H1 (cell line): ENCODE data around the gene RILP. TPM values are rescaled to one million over a fixed set of nuclear protein-coding genes. Genes with fewer than 3 reads are reported as not detected.
A peak's percentile ranks its signal among the peaks of the same experiment; 100 is the strongest.

Experiments used
- CTCF ChIA-PET: fragments of 300-600 bp; sonication (Branson Sonifier 250); formaldehyde crosslinking; loops from one replicate; lab custom pipeline; 2021; ENCODE audit not compliant: partially characterized antibody; lab: Charles Lee
- POLR2A ChIA-PET: fragments of 300-600 bp; sonication (Branson Sonifier 250); formaldehyde crosslinking; loops from one replicate; lab custom pipeline; 2021; ENCODE audit warnings: inconsistent platforms; ENCODE audit not compliant: partially characterized antibody; lab: Charles Lee
- DNase-seq, 2 experiments: peaks; one replicate each; pipeline versions ENCODE4 v3.0.0 to v3.0.0-alpha.2; 2010 to 2022; ENCODE audit warnings: low spot score in 2 of 2, low read depth in 1 of 2, mixed read lengths in 1 of 2
- FAIRE-seq: peaks from 2 replicates; lab custom pipeline; 2011; peaks lifted over from hg19 to GRCh38; lab: Jason Lieb, UNC
- H2AFZ ChIP-seq: 2 replicates; pipeline ENCODE4 v1.8.1; 2012; ENCODE audit warnings: low read length, inconsistent platforms
- H2AK5ac ChIP-seq: 2 replicates; pipeline ENCODE4 v1.6.1; 2013; ENCODE audit warnings: low read depth, low read length
- H2BK120ac ChIP-seq: replicated peaks from 2 replicates; pipeline ENCODE3; 2013; ENCODE audit warnings: low read depth, low read length, inconsistent platforms
- H2BK12ac ChIP-seq: 2 replicates; pipeline ENCODE4 v1.6.1; 2013; ENCODE audit warnings: low read depth, low read length
- H2BK15ac ChIP-seq: 2 replicates; pipeline ENCODE4 v1.6.1; 2013; ENCODE audit warnings: low read length
- H2BK20ac ChIP-seq: 2 replicates; pipeline ENCODE4 v1.6.1; 2013; ENCODE audit warnings: low read length
- H2BK5ac ChIP-seq: 2 replicates; pipeline ENCODE4 v1.6.1; 2013; ENCODE audit warnings: low read depth, low read length
- H3K14ac ChIP-seq: 2 replicates; pipeline ENCODE4 v1.6.1; 2013; ENCODE audit warnings: inconsistent platforms; ENCODE audit not compliant: insufficient read length
- H3K18ac ChIP-seq: 2 replicates; pipeline ENCODE4 v1.6.1; 2013; ENCODE audit warnings: low read length; ENCODE audit errors: extremely low read depth
- H3K23ac ChIP-seq: 2 replicates; pipeline ENCODE4 v1.6.1; 2013; ENCODE audit warnings: inconsistent platforms; ENCODE audit not compliant: insufficient read length
- H3K23me2 ChIP-seq: 2 replicates; pipeline ENCODE4 v1.6.1; 2013; ENCODE audit warnings: low read depth, low read length
- H3K27ac ChIP-seq: 2 replicates; pipeline ENCODE4 v1.6.1; 2011; ENCODE audit warnings: low read depth, low read length, inconsistent platforms
- H3K27me3 ChIP-seq, 4 experiments: replicated peaks in 1 of 4; 1 replicate in 1 of 4; 2 replicates in 3 of 4; pipeline versions ENCODE4 v1.6.1 to v1.8.1; 2011 to 2013; ENCODE audit warnings: low read length in 3 of 4, mild to moderate bottlenecking in 3 of 4, inconsistent platforms in 2 of 4, mixed read lengths in 2 of 4, moderate library complexity in 1 of 4; ENCODE audit not compliant: control insufficient read depth in 3 of 4, insufficient read depth in 3 of 4; ENCODE audit errors: extremely low read depth in 1 of 4
- H3K36me3 ChIP-seq, 4 experiments: 2 replicates each; pipeline versions ENCODE4 v1.6.1 to v1.8.1; 2011 to 2013; ENCODE audit warnings: mild to moderate bottlenecking in 4 of 4, low read length in 3 of 4, moderate library complexity in 2 of 4, control low read depth in 1 of 4, inconsistent platforms in 1 of 4; ENCODE audit not compliant: insufficient read depth in 4 of 4, control insufficient read depth in 2 of 4
- H3K4ac ChIP-seq: replicated peaks from 2 replicates; pipeline ENCODE3; 2013; ENCODE audit warnings: low read length, low read depth, mixed read lengths, inconsistent platforms; ENCODE audit not compliant: insufficient read length
- H3K4me1 ChIP-seq, 4 experiments: replicated peaks in 1 of 4; 1 replicate in 1 of 4; 2 replicates in 3 of 4; pipeline versions ENCODE4 v1.6.1 to v1.8.1; 2011 to 2013; ENCODE audit warnings: low read length in 3 of 4, inconsistent platforms in 2 of 4, mixed read lengths in 1 of 4; ENCODE audit not compliant: insufficient read depth in 4 of 4, control insufficient read depth in 3 of 4
- H3K4me2 ChIP-seq, 2 experiments: 2 replicates each; pipeline versions ENCODE4 v1.6.1 to v1.8.1; 2011 to 2013; ENCODE audit warnings: low read depth in 2 of 2, low read length in 2 of 2, control low read depth in 1 of 2, inconsistent platforms in 1 of 2, mild to moderate bottlenecking in 1 of 2; ENCODE audit not compliant: insufficient read depth in 1 of 2
- H3K4me3 ChIP-seq, 4 experiments: fragments of 200-600, 300-600 bp in 1 of 4; sonication (generic), shearing (Covaris generic), sonication (Bioruptor Twin) in 1 of 4; 2 replicates each; pipeline versions ENCODE4 v1.5.1 to v1.8.1; 2011 to 2016; ENCODE audit warnings: low read length in 4 of 4, low read depth in 3 of 4, control low read depth in 2 of 4, inconsistent platforms in 2 of 4, mild to moderate bottlenecking in 2 of 4, mixed read lengths in 1 of 4, moderate library complexity in 1 of 4; ENCODE audit not compliant: insufficient read depth in 2 of 4; ENCODE audit errors: extremely low read depth in 1 of 4
- H3K56ac ChIP-seq: replicated peaks from 2 replicates; pipeline ENCODE3; 2013; ENCODE audit warnings: low read depth, mild to moderate bottlenecking, mixed read lengths, low read length, inconsistent platforms; ENCODE audit not compliant: insufficient read length
- H3K79me1 ChIP-seq: 2 replicates; pipeline ENCODE4 v1.6.1; 2013; ENCODE audit warnings: low read depth, low read length, control low read depth
- H3K79me2 ChIP-seq, 2 experiments: 2 replicates each; pipeline versions ENCODE4 v1.6.1 to v1.8.1; 2012 to 2013; ENCODE audit warnings: low read length in 2 of 2, mild to moderate bottlenecking in 2 of 2, inconsistent platforms in 1 of 2; ENCODE audit not compliant: insufficient read depth in 2 of 2, control insufficient read depth in 1 of 2
- H3K9ac ChIP-seq, 4 experiments: replicated peaks in 1 of 4; 1 replicate in 1 of 4; 2 replicates in 3 of 4; pipeline versions ENCODE4 v1.6.1 to v1.8.1; 2011 to 2013; ENCODE audit warnings: low read depth in 3 of 4, low read length in 3 of 4, control low read depth in 2 of 4, mild to moderate bottlenecking in 2 of 4, moderate library complexity in 2 of 4, inconsistent platforms in 1 of 4; ENCODE audit errors: extremely low read depth in 1 of 4
- H3K9me3 ChIP-seq, 2 experiments: 2 replicates each; pipeline versions ENCODE4 v1.6.1 to v1.8.1; 2012 to 2013; ENCODE audit warnings: mild to moderate bottlenecking in 2 of 2, moderate library complexity in 2 of 2, control low read depth in 1 of 2, inconsistent platforms in 1 of 2, low read depth in 1 of 2, low read length in 1 of 2, mixed read lengths in 1 of 2; ENCODE audit not compliant: insufficient read depth in 2 of 2
- H4K20me1 ChIP-seq, 2 experiments: replicated peaks in 1 of 2; 2 replicates each; pipeline versions ENCODE3 to v1.8.1; 2011 to 2013; ENCODE audit warnings: inconsistent platforms in 2 of 2, low read length in 2 of 2, mild to moderate bottlenecking in 1 of 2; ENCODE audit not compliant: insufficient read depth in 2 of 2, control insufficient read depth in 1 of 2
- H4K5ac ChIP-seq: 2 replicates; pipeline ENCODE4 v1.6.1; 2013; ENCODE audit warnings: low read length, low read depth, mixed read lengths, inconsistent platforms; ENCODE audit not compliant: insufficient read length
- H4K8ac ChIP-seq: 2 replicates; pipeline ENCODE4 v1.8.0; 2013; ENCODE audit warnings: mild to moderate bottlenecking, moderate library complexity, low read length, inconsistent platforms; ENCODE audit not compliant: insufficient read depth; ENCODE audit errors: extremely low read depth
- H4K91ac ChIP-seq: replicated peaks from 2 replicates; pipeline ENCODE3; 2013; ENCODE audit warnings: low read length, mixed read lengths, inconsistent platforms; ENCODE audit not compliant: insufficient read length
- POU5F1 ChIP-seq: IDR thresholded peaks from 2 replicates; pipeline ENCODE4 v1.6.1; 2011; ENCODE audit warnings: low read depth, mild to moderate bottlenecking, low read length, moderate library complexity
- TCF12 ChIP-seq: IDR thresholded peaks from 2 replicates; pipeline ENCODE4 v1.6.1; 2011; ENCODE audit warnings: low read depth, mild to moderate bottlenecking, low read length
- YY1 ChIP-seq: IDR thresholded peaks from 2 replicates; pipeline ENCODE4 v1.6.1; 2011; ENCODE audit warnings: low read depth, mild to moderate bottlenecking, low read length
- WGBS, 2 experiments: shearing (Covaris generic) in 1 of 2; methylation state at CpG; one replicate each; pipeline versions ENCODE4 v1.1.6 to v1.1.7; 2013 to 2015; ENCODE audit warnings: low lambda C conversion rate in 2 of 2, mixed read lengths in 2 of 2, inconsistent platforms in 1 of 2, low coverage in 1 of 2, missing lambda C conversion rate in 1 of 2; ENCODE audit not compliant: insufficient replicate concordance in 2 of 2, insufficient coverage in 1 of 2, insufficient read length in 1 of 2; ENCODE audit errors: extremely low coverage in 1 of 2, missing lambda C conversion rate in 1 of 2; 5-methylcytosine and 5-hydroxymethylcytosine counted together
- polyA plus RNA-seq, 7 experiments: library from polyadenylated mRNA; depleted of rRNA in 3 of 7; stranded (reverse) in 5 of 7; unstranded in 2 of 7; fragments of >200 nt in 5 of 7; fragments of 200-250 nt in 2 of 7; gene quantifications; 1 replicate in 5 of 7; 2 replicates in 1 of 7; 4 replicates in 1 of 7; pipeline versions ENCODE4 v1.2.1 to v1.2.3, GENCODE V29; 2011 to 2013; ENCODE audit warnings: missing spikeins in 2 of 7, mixed read lengths in 2 of 7
- total RNA-seq: library from RNA; stranded (reverse); fragmentation: NEBNext Ultra II Directional; extraction: Animal tissue kit (Norgen Biotek cat#: 25700); gene quantifications from 2 replicates; pipeline ENCODE4 v1.2.1, GENCODE V29; 2021

RILP gene
- total and polyA plus RNA-seq, 2 of the 8 experiments (the other 6 are each of a cell fraction or from before 2014, with no cell fraction given) = 6.8 to 7.2 TPM

GRCh38 chr17:1621273-1621954 lies 28.3 kb downstream of the RILP start:
- no peak overlapping the region for H3K4ac ChIP-seq
- WGBS, 2 experiments = 86% methylated on average over 22 of the region's 22 CpGs; no CpG with 5 or more reads in 1 of the 2 experiments
- TF ChIP-seq POU5F1 (no peak), TCF12 (no peak), YY1 (no peak)
- ChIA-PET CTCF (interaction anchor here (1.0 to 14.5 kb wide), 4 partner anchors 9 to 88 kb away, joined by 3 to 146 read pairs (median 4); no protein-coding TSS in a partner anchor), POLR2A (interaction anchor here (1.5 to 2.5 kb wide), 2 partner anchors 48 to 87 kb away, joined by 3 to 7 read pairs; no protein-coding TSS in a partner anchor)
- H2AFZ ChIP-seq = no peak overlapping the region
- no peak overlapping the region for H3K27ac ChIP-seq
- H3K14ac ChIP-seq = no peak overlapping the region
- no peak for FAIRE-seq
- H3K9ac ChIP-seq = no peak overlapping the region; a peak in 1 of 7 replicates
- peaks cover 0 to 4% (median 0%) of the 10 kb centered on the region in 4 experiments; a peak in 3 of 7 replicates for H3K4me1 ChIP-seq
- no peak overlapping the region for H2BK20ac ChIP-seq
- H2BK15ac ChIP-seq = no peak overlapping the region
- no peak overlapping the region for H3K4me2 ChIP-seq
- H4K5ac ChIP-seq = no peak overlapping the region
- DNase-seq = no peak
- H3K27me3 ChIP-seq = no peaks in the 10 kb centered on the region
- no peak overlapping the region for H2BK5ac ChIP-seq
- H3K23ac ChIP-seq = no peak overlapping the region
- no peak overlapping the region for H3K4me3 ChIP-seq
- no peak overlapping the region for H2AK5ac ChIP-seq
- H2BK120ac ChIP-seq = no peak overlapping the region
- H4K20me1 ChIP-seq = no peaks in the 10 kb centered on the region
- no peak overlapping the region for H3K56ac ChIP-seq
- H3K79me2 ChIP-seq = no peaks in the 10 kb centered on the region
- H3K36me3 ChIP-seq = no peaks in the 10 kb centered on the region
- H4K8ac ChIP-seq = peak overlapping the region; percentile 80; the same call in 1 of the 2 replicates
- H2BK12ac ChIP-seq = no peak overlapping the region
- H3K18ac ChIP-seq = no peak overlapping the region
- no peak overlapping the region for H4K91ac ChIP-seq
- no peaks in the 10 kb centered on the region for H3K23me2 ChIP-seq
- H3K79me1 ChIP-seq = no peaks in the 10 kb centered on the region; the same call in 1 of the 2 replicates
- H3K9me3 ChIP-seq = no peaks in the 10 kb centered on the region
